ENCODE data around the gene JMJD8.

JMJD8 gene

DNA sequence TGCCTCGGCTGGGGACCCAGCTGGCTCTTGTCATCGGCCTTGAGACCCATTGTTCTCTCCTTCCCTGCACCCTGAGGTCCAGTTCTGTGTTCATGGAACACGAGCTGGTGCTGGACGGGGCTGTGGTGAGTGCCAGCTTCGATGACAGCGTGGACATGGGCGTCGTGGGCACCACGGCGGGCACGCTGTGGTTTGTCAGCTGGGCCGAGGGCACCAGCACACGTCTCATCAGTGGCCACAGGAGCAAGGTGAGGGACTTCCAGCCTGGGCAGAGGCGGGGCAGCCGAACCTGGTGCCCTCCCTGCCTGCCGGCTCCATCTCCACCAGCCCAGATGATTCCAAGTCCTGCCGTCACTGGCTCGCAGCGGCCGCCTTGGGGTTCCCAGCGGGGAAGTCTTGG lies 21.5 kb downstream of the JMJD8 start:
- in situ Hi-C loops (cut with HindIII; ENCODE audit: low pct_ligation_motif_present, low sequenced_read_pairs): no loop called here
- Histone ChIP-seq H3K27me3 (replicated peaks) (no peaks in the 10 kb centered on the region), H3K36me3 (replicated peaks) (peaks cover 6% of the 10 kb centered on the region), H3K4me3 (ENCODE audit: low read depth, low read length) (no peak overlapping the region), H3K27ac (no peak overlapping the region)
- no peak for DNase-seq
- TF ChIP-seq, protein P1, sequence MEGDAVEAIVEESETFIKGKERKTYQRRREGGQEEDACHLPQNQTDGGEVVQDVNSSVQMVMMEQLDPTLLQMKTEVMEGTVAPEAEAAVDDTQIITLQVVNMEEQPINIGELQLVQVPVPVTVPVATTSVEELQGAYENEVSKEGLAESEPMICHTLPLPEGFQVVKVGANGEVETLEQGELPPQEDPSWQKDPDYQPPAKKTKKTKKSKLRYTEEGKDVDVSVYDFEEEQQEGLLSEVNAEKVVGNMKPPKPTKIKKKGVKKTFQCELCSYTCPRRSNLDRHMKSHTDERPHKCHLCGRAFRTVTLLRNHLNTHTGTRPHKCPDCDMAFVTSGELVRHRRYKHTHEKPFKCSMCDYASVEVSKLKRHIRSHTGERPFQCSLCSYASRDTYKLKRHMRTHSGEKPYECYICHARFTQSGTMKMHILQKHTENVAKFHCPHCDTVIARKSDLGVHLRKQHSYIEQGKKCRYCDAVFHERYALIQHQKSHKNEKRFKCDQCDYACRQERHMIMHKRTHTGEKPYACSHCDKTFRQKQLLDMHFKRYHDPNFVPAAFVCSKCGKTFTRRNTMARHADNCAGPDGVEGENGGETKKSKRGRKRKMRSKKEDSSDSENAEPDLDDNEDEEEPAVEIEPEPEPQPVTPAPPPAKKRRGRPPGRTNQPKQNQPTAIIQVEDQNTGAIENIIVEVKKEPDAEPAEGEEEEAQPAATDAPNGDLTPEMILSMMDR (IDR thresholded peaks at IDR 0.05; ENCODE audit: low read depth, low read length, missing control alignments): no peak

DNA sequence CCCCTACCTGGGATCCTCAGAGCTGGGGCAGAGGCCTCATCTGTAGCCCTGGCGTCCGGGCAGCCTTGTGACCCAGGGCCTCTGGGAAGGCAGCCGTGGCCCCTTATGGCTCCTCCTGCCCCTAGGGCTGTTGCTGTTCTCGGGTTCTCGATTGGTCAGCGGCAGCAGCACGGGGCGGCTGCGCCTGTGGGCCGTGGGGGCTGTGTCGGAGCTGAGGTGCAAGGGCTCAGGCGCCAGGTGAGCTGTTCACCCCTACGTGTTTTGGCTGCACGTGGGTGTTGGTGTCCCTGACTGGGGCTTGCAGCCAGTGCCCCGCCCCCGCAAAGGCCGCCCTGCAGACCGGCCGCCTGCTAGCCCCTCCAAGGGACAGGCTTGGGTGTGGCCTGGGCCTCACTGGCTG lies 22.0 kb downstream of the JMJD8 start:
- H3K4me3 ChIP-seq (ENCODE audit: low read depth, low read length): no peak overlapping the region
- no peak for DNase-seq
- TF ChIP-seq, protein P1 (IDR thresholded peaks at IDR 0.05; ENCODE audit: low read depth, low read length, missing control alignments): no peak
- no peak overlapping the region for H3K27ac ChIP-seq
- no peaks in the 10 kb centered on the region for H3K27me3 ChIP-seq (replicated peaks)
- peaks cover 6% of the 10 kb centered on the region for H3K36me3 ChIP-seq (replicated peaks)
- in situ Hi-C loops (cut with HindIII; ENCODE audit: low pct_ligation_motif_present, low sequenced_read_pairs): no loop called here

DNA sequence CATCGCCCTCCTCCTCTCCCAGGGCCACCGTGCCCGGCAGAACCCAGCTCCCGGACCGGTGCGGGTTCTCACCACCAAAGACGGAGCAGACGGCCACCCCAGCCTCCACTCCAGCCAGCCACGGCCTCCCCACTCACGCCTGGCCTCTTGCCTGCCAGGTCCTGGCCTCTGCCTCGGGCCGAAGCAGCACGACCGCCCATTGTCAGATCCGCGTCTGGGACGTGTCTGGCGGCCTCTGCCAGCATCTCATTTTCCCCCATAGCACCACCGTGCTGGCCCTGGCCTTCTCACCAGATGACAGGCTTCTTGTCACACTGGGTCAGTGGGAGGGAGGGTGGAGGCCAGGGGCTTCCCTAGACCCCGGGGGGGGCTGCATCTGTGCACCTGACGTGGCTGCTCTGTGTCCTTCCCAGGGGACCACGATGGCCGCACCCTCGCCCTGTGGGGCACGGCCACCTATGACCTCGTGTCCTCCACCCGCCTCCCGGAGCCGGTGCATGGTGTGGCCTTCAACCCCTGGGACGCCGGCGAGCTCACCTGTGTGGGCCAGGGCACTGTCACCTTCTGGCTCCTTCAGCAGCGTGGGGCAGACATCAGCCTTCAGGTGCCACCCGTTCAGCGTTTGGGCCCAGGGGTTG lies 22.8 kb downstream of the JMJD8 start:
- TF ChIP-seq, protein P1 (IDR thresholded peaks at IDR 0.05; ENCODE audit: low read depth, low read length, missing control alignments): peak; percentile 2
- in situ Hi-C loops (cut with HindIII; ENCODE audit: low pct_ligation_motif_present, low sequenced_read_pairs): no loop called here

DNA sequence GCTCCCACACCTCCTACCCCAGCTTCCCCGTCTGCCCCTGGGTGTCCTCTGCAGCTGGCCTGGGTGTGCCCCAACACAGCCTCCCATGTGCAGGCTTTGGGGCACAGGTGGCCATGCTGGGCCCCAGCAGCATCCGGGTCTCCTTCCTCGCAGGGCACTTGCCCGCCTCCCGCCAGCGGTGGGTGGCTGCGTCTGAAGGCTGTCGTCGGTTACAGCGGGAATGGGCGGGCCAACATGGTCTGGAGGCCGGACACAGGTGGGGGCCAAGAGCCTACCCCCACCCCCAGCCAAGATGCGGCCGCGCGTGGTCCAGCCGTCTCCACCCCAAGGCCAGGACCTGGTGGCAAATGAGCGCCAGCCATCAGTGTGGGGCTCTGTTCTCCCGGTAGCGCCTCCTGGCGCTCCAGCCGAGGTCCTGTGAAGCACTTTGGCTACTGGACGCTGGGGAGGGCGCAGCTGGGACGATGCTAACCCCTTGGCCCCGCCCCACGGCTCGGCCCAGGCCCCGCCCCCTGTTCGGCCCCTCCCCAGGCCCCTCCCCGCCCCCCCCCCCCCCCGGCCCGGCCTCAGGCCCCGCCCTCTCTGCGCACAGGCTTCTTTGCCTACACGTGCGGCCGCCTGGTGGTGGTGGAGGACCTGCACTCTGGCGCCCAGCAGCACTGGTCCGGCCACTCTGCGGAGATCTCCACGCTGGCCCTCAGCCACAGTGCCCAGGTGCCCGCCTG lies 23.5 kb downstream of the JMJD8 start:
- Histone ChIP-seq H3K36me3 (replicated peaks) (peaks cover 8% of the 10 kb centered on the region), H3K27me3 (replicated peaks) (no peaks in the 10 kb centered on the region), H3K27ac (no peak overlapping the region), H3K4me3 (ENCODE audit: low read depth, low read length) (peak overlapping the region; percentile 26)
- in situ Hi-C loops (cut with HindIII; ENCODE audit: low pct_ligation_motif_present, low sequenced_read_pairs): no loop called here
- TF ChIP-seq, protein P1 (IDR thresholded peaks at IDR 0.05; ENCODE audit: low read depth, low read length, missing control alignments): peak; percentile 65
- DNase-seq: peak; percentile 63

More for the DNA sequence above, 22.8 kb downstream of the JMJD8 start:
- Histone ChIP-seq H3K27ac (no peak overlapping the region), H3K36me3 (replicated peaks) (peaks cover 8% of the 10 kb centered on the region), H3K4me3 (ENCODE audit: low read depth, low read length) (peak overlapping the region; percentile 15), H3K27me3 (replicated peaks) (no peaks in the 10 kb centered on the region)
- no peak for DNase-seq

DNA sequence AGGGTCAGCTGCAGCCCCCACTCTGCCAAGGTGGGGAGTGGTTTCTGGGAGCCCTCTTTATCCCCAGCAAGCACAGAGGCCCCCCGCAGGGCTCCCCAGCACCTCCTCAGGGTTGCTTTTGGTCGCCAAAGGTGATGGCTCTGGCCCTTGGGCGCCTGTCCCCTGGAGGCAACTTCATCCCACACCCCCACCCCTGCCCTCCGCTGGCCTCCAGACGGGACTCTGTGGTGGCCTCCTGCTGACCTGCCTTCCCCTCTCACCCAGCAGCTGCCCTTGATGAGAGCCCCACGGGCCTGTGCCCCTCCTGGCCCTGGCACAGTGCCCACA lies 24.0 kb downstream of the JMJD8 start:
- H3K27me3 ChIP-seq (replicated peaks): no peaks in the 10 kb centered on the region
- peaks cover 8% of the 10 kb centered on the region for H3K36me3 ChIP-seq (replicated peaks)
- H3K4me3 ChIP-seq (ENCODE audit: low read depth, low read length): no peak overlapping the region
- no peak overlapping the region for H3K27ac ChIP-seq
- in situ Hi-C loops (cut with HindIII; ENCODE audit: low pct_ligation_motif_present, low sequenced_read_pairs): no loop called here
- no peak for DNase-seq
- TF ChIP-seq, protein P1 (IDR thresholded peaks at IDR 0.05; ENCODE audit: low read depth, low read length, missing control alignments): no peak
